Inflammatory macrophage treated with lipopolysaccharide for 4 hours (primary cell): ENCODE measurements around the gene C2CD4C.
"Not testable (repeated sequence)": the region's sequence is repeated elsewhere in the genome, so short reads cannot be mapped to it uniquely, and the experiment has no call there.

Source experiments
- DNase-seq: peaks from one replicate; pipeline ENCODE4 v3.0.0-alpha.2; 2020

The C2CD4C gene

DNA sequence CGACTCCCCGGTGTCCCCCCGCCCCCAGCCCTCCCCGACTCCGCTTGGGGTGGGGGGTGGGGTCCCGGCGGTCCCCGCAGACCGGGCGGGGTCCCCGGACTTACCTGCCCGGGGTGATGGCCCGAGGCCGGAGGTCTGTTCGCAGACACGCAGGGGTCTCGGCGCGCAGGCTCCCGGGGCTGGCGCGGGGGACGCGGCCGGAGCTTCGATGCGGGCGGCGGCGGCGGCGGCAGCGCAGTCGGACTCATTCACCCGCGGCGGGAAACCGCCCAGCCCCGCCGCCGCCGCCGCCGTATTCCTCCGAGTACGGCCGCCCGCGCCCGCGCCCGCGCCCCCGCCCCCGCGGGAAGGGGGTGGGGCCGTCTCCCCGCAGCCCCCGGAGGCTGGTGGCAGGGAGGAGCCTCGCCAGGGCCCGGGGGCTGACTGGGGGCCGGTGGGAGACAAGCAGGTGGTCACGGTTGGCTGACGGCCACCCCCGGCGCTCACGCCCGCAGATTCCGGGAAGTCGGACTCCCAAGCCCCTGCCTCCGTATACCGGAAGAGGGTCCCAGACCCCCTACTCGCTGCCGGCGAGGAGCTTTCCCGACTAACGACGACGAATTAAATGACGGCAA lies at the start of gene C2CD4C:
Gene C2CD4C, minus strand, starts transcription at position 246 of the 614 bp plus-strand sequence. CDS start 786 bp downstream, outside the sequence.
- DNase-seq, result no peak

DNA sequence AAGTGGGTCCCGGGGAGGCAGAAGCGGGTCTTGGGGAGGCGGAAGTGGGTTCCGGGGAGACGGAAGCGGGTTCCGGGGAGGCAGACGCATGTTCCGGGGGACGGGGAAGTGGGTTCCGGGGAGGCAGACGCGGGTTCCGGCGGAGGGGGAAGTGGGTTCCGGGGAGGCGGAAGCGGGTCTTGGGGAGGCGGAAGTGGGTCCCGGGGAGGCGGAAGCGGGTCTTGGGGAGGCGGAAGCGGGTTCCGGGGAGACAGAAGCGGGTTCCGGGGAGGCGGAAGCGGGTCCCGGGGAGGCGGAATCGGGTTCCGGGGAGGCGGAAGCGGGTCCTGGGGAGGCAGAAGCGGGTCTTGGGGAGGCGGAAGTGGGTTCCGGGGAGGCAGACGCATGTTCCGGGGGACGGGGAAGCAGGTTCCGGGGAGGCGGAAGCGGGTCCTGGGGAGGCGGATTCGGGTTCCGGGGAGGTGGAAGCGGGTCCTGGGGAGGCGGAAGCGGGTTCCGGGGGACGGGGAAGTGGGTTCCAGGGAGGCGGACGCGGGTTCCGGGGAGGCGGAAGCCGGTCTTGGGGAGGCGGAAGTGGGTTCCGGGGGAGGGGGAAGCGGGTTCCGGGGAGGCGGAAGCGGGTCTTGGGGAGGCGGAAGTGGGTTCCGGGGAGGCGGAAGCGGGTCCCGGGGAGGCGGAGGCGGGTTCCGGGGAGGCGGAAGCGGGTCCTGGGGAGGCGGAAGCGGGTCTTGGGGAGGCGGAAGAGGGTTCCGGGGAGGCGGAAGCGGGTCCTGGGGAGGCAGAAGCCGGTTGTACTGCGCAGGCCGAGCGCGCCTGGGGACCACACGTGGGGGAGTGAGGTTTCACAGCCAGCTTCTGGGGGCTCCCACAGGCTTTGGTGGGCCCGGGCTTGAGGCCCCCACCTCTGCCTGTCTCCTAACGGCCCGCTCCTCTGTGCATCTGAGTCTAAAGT lies 49.4 kb upstream of the C2CD4C start:
- DNase-seq, result no peak

GRCh38 chr19:457636-458035 lies 48.7 kb upstream of the C2CD4C start:
- no peak for DNase-seq

DNA sequence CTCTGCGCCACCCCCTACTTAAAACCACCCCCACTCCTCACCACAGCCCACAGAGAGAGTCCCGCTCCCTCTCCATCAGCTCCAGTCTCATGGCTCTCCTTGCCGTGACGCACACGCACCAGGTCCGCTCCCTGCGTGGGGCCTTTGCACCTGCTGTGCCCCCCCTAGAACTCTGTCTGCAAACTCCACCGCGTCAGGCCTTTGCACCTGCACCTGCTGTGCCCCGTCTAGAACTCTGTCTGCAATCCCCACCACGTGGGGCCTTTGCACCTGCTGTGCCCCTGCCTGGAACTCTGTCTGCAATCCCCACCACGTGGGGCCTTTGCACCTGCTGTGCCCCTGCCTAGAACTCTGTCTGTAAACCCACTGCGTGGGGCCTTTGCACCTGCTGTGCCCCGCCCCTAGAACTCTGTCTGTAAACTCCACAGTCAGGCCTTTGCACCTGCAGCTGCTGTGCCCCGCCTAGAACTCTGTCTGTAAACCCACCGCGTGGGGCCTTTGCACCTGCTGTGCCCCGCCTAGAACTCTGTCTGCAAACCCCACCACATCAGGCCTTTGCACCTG lies 47.7 kb upstream of the C2CD4C start:
- no peak for DNase-seq

- DNase-seq, result no peak
Observed at GRCh38 chr19:455851-456546, 47.1 kb upstream of the C2CD4C start.

- no peak for DNase-seq
Observed at GRCh38 chr19:455031-455705, 46.2 kb upstream of the C2CD4C start.

DNA sequence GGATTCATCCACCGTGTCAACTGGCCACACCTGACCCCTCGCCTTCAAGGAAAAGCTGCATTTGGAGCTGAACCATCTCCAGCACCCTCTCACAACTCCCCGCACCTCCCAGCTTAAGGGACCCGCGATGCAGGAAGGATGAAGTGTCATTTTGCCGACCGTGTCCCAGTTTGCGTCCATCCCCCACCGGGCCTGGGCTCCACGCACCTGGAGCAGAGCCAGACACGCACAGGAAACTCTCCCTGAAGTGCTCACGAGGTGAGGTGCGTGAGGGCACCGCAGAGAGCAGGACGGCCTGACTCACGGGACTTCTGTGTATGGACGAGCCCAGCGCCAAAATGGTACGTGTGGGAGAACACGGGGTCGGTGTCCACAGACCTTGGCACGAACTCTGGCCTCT lies 44.7 kb upstream of the C2CD4C start:
- no peak for DNase-seq

DNA sequence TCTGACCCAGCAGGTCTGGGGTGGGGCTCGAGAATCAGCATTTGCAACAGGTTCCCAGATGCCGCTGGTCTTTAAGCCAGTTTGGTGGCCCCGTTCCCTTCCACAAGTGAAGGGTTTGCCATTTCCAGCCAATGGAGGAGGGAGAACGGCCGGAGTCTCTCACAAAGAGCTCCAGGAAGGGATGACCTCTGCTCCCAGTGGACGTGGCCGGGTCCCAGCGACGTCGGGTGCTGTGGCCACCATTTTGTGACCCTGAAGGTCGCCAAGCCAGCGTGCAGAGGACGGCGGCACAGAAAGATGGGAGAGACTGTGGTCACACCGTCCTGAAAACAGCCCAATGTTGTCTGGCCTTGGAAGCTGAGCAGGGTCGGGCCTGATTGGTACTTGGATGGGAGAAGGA lies 43.9 kb upstream of the C2CD4C start:
- DNase-seq, result no peak

DNA sequence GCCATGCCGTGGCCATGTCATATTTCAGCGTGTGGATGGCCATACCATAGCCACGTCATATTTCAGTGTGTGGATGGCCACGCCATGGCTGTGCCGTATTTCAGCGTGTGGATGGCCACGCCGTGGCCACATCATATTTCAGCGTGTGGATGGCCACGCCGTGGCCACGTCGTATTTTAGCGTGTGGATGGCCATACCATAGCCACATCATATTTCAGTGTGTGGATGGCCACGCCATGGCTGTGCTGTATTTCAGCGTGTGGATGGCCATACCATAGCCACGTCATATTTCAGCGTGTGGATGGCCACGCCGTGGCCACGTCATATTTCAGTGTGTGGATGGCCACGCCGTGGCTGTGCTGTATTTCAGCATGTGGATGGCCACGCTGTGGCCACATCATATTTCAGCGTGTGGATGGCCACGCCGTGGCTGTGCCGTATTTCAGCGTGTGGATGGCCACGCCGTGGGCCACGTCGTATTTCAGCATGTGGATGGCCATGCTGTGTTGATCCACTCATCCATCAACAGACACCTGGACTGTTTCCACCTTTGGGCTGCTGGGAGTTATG lies 42.0 kb upstream of the C2CD4C start:
- not testable (repeated sequence) for DNase-seq

DNA sequence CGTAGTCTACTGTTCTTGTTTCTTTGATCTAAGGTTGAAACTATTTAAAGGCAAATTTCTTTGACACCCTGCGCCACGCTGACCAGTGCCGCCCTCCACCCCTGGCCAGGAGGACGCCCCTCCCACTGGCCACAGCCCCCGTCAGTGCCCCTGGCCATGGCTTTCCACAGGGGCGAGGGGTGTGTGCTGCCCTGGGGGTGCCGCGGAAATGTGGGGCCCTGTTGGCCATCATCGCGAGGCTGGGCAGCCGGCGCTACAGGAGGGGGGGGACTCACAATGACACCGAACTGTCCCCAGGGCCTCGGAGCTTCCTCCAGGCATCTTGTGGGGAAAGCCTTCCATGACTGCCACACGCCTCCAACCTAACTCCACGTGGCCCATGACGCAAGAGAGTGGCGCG lies 41.0 kb upstream of the C2CD4C start:
- no peak for DNase-seq

DNA sequence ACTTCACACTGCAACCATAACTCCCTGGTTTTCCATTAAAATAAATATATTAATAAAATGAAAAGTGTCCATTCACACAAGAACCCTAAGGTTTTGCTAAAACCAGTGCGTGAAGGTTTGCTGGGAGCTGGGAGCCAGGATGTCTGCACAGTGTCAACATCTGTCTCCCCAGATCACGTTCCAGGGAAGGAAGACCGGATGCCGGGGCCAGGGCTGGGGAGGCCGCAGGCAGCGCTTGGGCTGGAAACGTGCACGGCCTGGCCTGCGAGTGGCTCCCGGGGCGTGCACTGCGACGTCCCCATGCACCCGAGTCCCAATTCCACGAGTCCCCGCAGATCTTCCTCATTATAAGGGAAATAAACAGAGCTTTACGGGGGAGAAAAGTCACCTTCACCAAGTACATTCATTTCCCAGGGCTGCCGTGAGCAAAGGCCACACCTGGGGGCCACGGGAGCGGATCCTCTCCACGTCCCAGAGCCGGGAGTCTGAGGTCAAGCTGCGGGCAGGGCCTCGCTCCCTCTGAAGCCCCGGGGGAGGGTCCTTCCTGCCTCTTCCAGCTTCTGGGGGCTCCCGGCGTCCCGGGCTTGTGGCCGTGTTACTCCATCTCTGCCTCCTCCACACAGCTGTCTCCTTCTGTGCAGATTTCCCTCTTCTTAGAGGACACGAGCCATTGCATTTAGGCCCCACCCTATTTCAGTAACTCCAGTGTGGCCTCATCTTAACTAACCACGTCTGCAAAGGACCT lies 39.0 kb upstream of the C2CD4C start:
- DNase-seq, result no peak

DNA sequence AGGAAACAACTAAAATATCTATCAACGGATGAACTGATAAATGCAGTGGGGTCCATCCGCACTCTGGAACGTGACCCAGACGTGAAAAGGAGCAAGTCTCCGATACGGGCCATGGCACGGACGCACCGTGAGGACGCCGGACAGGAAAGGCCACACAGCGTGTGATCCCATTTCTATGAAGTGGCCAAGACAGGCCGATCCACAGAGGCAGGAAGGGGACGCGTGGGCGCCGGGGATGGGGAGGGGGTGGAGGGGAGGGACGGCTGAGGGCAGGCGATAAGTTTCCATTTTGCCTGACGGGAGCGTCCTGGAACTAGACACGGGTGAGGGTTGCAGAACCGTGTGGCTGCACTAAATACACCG lies 38.1 kb upstream of the C2CD4C start:
- no peak for DNase-seq

DNA sequence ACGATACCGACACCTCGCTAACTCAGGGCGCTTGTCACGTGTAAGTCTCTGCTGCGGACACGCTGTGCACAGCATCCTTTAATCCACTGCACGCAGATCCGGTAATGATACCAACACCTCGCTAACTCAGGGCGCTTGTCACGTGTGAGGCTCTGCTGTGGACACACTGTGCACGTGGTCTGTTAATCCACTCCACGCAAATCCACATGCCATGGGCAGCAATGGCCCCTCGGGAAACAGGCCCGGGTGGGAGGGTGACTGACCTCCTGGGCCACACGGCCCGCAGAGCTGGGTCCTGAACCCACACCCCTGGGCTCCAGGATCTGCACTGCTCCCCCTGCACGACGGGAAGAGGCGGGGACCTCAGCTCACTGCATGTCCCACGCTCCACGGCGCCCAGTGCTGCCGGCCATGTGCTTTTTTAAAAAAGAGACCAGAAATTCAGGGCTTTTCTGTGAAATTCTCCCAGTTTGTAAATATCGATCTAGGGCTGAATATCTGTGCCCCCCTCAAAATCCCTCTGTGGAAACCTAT lies 35.8 kb upstream of the C2CD4C start:
- no peak for DNase-seq

DNA sequence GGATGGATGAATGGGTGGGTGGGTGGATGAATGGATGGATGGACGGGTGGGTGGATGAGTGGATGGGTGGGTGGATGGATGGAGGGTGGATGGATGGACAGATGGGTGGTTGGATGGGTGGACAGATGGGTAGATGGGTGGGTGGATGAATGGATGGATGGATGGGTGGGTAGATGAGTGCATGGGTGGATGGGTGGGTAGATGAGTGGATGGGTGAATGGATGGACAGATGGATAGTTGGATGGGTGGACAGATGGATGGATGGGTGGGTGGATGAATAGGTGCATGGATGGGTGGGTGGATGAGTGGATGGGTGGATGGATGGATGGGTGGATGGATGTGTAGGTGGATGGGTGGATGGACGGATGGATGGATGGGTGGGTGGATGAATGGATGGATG lies 34.1 kb upstream of the C2CD4C start:
- DNase-seq, result no peak

- no peak for DNase-seq
Observed at GRCh38 chr19:442085-442484, 33.1 kb upstream of the C2CD4C start.

GRCh38 chr19:441213-441836 lies 32.4 kb upstream of the C2CD4C start:
- DNase-seq, result no peak

GRCh38 chr19:440391-441212 lies 31.7 kb upstream of the C2CD4C start:
- DNase-seq, result no peak

DNA sequence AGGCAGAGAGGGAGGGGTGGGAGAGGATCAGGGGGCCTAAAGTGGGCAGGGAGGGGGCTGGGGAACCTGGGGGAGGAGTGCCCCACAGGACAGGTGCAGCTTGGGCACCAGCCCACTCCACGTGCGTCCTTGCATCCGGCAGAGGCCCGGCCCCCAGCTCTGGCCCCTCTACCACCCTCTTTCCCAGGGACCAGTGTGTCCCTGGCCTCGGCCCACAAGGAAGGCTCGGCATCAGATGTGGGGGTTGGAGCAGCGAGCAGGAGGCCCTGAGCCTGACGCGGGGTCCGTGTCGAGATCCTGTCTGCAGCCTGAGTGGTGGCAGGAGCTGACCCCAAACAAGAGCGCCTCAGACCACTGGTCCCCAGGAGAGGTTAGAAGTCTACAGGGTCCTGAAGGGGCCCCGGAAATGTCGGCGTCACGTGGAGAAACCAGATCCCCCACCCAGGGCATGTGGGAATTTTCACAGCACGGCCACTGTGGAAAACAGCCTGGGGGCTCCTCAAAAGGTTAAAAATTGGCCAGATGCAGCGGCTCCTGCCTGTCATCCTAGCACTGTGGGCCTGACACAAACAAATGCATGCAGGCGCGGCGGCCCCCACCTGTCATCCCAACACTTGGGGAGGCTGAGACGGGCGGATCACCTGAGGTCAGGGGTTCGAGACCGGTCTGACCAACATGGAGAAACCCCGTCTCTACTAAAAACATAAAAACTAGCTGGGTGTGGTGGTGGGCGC lies 30.4 kb upstream of the C2CD4C start:
- no peak for DNase-seq

GRCh38 chr19:438416-438958 lies 29.5 kb upstream of the C2CD4C start:
- no peak for DNase-seq
